HG02763 (cell line): ENCODE data around the gene MAGI2.
"Not testable (repeated sequence)": the region's sequence is repeated elsewhere in the genome, so short reads cannot be mapped to it uniquely, and the experiment has no call there.

Source experiments
- ATAC-seq: cut with Tn5 transposase; IDR thresholded peaks from one replicate; pipeline ENCODE4 v1.9.1; 2021; ENCODE audit warnings: mild to moderate bottlenecking, moderate library complexity; ENCODE audit not compliant: unreplicated experiment

The MAGI2 gene

DNA sequence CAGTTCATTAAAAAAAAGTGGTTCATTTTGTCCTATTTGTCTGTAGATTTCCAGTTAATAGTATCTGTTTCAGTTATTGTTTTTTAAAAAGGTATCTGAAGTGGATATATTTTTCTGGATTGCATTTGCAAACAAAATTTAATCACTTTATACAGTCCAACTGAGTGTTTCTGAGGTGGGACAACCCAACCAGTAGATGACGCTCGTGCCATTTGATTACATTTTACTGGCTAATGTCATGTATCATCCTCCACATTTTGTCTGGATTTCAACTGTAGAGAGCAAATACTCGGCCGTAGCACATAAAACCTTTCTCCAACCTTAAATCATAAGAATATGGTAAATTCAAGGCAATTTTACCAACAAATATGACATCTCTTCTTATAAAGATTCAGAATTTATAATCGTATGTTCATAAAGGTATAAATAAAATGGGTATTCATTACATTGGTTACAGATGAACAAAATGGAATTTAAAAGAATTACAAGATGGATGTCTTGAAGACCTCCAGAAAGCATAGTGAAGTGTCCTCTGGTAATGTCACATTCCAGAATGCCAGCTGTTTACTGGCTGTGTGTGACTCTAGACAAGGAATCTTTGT lies 865.9 kb downstream of the MAGI2 start:
- no peak for ATAC-seq

DNA sequence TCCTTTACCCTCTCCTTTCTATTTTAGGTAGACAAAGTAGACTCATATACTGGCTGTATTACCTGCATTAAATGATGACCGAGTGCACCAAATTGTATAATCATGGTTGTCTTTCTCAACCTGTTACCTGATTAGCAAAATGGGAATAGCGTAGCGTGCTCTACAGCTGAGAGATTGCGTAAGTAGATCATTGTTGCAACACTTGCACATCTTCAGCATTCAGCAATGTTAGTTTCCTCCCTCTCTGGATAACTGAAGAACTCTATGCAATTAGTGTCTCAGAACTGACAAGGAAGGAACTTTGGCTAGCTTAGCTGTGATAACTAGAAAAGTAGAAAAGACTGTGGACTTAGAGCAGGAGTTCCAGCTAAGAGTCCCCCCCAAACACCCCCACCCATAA lies 867.5 kb downstream of the MAGI2 start:
- no peak for ATAC-seq

DNA sequence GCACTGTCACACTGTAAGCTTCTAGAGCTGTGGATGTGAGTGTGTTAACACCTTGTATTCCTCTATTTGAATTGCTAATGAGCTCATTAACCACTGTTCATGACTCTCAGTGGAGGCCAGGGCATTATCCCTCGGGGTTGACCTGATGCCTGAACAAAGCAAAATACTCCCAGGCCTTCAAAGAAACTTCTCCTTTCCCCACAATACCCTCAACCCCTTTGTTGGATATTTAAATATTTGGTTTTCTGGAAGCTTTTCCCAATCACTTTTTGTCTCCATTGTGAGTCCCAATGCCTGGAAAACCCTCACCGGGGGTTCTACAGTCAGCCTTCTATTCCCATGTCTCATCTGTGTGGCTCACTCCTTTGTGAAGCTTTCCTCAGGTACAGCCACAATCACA lies 874.8 kb downstream of the MAGI2 start:
- no peak for ATAC-seq

DNA sequence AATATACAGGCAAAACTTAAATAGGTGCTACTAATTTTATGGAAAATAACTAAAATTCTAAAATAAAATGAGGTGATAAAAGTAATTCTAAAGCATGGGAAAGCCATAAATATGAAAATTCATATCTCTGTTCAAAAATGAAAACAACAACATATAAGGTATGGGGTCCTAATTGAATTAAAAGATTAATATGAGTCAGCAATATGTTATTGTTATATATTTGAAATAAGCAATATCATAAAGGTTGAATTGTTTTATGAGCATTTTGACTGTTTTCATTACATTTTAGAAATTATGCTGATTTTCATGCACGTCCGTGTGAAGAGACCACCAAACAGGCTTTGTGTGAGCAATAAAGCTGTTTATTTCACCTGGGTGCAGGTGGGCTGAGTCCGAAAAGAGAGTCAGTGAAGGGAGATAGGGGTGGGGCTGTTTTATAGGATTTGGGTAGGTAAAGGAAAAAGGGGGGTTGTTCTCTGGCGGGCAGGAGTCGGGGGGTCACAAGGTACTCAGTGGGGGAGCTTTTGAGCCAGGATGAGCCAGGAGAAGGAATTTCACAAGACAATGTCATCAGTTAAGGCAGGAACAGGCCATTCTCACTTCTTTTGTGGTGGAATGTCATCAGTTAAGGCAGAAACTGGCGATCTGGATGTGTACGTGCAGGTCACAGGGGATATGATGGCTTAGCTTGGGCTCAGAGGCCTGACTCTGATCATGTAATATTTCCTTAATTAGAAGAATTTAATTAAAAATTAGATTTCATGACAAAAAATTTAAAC lies 876.1 kb downstream of the MAGI2 start:
- not testable (repeated sequence) for ATAC-seq

DNA sequence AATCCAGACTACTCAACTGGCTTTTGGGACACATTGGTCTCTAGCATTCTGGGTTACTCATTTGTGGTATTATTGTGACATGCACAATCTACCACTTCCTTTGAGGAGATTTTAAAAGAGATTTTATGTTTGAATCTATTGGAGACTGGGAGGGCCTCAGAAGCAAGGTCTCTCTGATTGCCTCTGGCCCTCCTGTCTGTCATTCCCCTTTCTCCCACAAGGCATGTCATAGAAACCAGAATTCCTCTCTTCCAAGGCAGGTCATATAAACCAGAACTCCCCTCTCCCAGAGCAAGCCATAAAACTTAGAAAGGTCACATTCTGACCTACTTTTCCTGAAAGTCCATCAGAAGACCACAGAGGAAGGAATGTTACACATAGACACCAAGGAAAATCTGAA lies 877.2 kb downstream of the MAGI2 start:
- ATAC-seq, result no peak

DNA sequence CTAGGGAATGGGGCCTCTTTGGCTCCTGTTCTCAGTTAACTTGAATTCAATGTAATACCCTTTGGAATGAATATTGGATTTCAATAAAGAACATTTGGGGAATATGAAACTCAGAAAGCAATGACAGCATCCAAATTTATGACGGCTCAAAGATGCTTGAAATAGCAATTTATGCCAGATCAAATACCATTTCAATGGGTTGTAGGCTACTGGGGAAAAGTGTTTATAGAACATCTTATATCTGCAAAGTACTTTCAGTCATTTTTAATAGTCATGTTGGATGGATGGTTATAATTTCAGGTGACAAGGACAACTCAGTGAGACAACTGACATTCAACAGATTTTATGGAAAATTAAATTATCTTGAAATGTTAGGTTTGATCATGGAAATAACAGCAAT lies 882.2 kb downstream of the MAGI2 start:
- ATAC-seq, result no peak

DNA sequence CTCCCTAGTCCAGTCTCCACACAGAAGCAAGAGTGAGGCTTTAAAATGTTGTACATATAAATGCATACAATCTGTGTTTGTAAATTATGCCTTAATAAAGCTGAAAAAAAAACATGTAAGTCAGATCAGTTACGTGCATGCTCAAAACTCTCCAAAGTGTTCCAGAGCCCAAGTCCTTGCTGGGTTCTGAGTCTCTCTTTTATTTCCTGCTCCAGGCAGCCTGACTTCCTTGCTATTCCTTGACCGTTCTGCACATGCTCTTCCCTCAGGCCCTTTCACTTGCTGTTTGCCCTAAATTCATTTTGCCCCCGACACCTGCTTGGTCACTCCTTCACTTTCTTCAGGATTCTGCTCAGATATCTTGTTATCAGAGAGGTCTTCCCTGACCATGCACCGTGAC lies 884.8 kb downstream of the MAGI2 start:
- ATAC-seq, result no peak

DNA sequence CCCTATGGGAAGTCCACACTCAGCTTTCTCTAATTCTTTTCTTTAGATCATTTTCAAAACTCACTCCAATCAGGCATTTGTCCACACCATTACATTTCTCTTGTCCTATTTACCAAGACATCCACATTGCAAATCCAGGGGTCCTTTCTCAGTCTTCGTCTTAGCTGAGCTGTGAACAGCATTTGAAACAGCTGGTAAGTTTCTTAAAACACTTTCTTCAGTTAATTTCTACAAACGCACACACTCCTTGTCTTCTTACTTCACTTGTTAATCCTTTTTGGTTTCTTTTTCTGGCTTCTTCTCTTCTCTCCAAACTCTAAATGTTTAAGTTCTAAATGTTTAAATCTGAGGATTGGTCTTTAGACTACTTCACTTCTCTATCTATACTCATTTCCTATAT lies 885.6 kb downstream of the MAGI2 start:
- no peak for ATAC-seq

DNA sequence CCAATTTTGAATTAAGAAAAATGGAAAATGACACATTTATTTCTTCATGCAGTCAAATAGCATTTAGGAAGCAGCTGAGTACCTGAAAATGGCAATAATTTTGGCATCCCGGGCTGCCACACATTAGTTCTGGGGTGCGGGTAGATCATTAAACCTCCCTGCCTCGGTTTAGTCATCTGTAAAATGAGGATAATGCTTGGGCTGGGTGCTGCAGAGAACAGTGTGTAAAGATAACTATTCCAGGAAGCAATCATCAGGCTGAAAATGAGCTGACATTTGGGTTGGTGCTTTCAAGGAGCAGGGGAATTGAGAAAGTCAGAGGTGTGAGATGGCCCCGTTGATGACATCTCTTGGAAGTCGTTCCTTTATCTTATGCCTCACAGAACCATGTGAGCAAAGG lies 887.7 kb downstream of the MAGI2 start:
- ATAC-seq, result no peak

DNA sequence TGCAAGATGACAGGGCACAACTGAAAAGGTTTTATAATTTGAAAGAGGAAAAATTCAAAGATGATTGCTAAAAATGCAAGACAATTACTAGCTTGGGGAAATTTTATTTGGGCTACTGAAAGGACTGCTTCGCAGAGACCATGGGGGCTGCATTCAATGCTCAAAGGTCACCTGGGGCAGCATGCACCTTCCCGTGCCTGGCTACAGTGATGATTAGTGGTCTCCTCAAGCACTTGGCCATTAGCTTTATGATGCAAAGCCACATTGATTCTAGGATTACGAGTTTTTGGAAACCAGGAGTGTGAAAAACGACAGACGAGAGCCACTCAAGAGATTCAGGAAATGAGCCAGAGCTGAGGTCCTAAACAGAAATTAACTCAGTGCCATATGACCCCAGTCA lies 890.3 kb downstream of the MAGI2 start:
- ATAC-seq, result no peak

DNA sequence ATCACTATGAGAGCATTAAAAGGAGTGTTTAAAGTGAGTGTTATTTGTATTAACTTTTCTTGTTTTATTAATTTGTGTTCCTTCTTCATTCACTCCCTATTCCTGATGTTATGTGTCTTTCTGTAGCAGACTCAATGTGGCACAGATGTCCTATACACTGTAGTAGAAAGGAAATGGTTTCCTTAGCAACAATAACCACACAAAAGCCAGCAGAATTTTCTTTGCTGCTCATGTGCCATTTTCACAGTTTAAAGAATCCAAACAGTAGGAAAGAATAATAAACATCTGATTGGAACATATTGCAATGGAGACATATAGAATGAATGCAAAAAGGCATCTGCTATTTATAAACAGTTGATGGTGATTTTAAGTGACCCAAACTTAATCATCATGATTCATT lies 891.3 kb downstream of the MAGI2 start:
- no peak for ATAC-seq

DNA sequence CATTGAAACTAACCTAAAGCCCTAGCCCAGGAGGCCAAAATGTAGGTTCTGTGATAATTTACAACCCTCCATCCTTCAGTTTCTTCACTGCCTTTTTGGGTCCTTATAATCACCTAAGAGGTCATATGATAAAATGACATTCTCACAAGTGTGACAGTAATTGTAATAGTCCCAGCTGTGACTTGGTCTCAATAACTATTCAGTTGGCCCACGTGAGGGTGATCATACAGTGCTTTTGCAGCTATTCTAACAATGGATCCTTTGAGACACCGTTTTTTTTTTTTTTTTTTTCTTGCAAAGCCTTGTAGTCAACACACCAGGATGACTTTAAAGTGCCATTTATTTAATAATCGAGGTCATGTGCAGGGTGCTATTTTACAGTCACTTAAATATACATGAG lies 894.9 kb downstream of the MAGI2 start:
- ATAC-seq, result no peak

DNA sequence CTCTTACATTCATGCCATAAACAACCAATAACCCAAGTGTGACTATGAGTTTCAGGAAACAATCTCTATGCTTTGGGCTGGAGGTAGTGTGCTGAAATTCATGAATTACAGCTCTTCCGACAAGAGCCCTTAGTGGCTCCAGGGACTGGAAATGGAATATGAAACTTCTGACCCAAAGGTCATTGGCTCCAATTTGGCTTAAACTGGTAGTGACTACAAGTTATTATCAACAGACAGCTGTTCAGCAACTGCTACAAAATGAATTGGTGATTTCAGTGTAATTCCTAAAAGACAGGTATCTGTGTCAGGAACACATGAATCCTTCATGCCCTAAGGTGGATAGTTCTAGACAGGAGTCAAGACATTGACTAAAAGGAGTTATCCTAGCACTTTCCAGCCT lies 909.5 kb downstream of the MAGI2 start:
- ATAC-seq, result no peak

DNA sequence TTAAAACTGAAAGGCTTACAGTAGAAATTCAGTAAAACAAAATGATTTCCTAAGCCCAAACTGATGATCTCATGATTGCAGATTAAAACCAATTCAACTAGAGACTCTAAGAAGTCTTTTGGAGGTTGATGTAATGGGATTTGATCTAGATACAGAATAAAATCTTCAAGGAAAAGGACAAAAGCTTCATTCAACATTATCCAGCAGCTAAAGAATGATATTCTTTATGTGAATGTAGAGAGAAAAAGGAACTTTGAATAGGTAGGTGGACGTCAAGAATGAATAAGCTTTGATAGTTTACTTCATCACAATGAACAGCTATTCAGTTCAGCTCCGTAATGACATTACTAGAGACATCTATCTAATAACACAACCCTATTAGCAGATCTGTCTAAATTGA lies 910.5 kb downstream of the MAGI2 start:
- no peak for ATAC-seq

DNA sequence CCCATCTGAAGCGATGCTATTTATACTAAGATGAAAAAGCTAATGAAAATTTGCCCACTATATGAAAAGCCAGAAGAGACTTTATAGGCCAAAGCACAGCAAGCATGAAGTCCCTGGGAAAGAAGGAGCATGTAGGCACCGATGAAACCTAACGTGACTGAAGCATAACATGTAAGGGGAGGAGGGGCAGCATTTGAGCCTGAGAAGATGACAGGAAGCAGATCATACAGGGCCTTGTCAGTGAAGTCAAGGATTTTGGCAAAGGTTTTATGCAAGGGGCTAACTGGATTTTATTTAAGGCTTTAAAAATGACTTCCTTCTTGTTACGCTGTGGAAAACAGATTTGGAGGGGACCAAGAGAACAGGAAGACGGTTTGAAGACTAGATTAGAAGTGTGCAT lies 910.9 kb downstream of the MAGI2 start:
- ATAC-seq, result no peak

DNA sequence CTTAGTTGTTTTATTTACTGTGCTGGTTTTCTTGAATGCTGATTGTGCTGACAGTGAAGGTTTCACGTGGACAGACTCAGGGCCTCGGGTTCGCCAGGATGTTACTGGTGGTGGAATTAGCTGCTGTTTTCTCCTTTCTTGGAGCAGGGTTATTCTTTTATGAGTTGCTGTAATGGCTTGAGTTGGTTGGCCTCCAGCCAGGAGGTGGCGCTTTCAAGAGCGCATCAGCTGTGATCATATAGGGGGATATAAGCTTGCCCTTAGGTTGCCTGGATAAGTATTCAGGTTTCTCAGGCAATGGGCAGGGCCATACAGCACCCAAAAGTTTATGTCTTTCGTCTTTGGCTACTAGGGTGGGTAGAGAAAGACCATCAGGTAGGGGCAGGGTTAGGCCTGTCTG lies 913.6 kb downstream of the MAGI2 start:
- no peak for ATAC-seq

DNA sequence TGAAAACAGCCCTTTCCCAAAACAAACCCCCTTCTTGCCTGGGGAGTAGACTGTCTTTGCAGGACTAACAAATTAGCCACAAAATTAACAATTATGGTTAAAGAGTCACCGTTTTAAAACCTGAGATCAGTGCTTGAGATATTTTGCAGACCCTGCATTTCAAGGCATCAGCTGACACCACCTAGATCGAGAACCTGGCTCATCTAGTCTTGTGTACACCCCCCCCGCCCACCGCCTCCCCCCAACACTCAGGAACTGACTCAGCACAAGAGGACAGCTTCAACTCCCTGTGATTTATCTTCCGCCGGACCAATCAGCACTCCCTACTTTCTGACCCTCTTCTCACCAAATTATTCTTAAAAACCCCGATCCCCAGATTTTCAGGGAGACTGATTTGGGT lies 917.8 kb downstream of the MAGI2 start:
- ATAC-seq, result no peak

DNA sequence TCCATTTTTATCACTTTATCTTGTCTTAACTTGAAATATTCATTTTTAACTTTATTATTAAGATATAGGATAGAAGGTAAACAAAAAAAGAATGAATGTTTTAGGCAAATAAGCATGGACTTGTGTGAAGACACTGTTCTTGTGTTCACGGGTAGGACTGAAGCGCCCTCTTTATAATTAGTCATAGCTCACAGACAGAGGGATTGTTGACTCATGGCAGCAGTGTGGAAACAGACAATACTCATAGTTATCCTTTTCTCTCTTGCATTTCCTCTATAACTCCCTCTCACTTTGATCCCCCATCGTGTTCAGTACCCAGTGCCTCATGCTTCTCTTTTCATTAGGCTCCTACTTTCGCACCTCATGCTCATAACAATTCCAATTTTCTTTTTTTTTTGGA lies 923.1 kb downstream of the MAGI2 start:
- no peak for ATAC-seq

DNA sequence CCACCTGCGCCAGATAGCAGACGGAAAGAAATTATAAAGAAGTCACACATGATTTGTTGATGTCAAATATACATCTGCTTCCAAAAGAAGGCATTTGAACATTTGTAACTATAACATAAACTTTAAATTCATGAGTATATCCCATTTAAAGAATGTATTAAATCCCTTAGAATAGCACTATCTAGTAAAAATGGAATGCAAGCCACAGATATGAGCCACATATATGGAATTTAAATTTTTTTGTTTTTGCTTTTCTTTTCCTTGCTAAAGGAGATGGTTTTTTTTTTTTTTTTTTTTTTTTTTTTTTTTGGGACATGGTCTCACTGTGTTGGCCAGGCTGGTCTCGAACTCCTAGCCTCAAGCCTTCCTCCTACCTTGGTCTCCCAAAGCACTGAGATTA lies 924.1 kb downstream of the MAGI2 start:
- ATAC-seq, result no peak

DNA sequence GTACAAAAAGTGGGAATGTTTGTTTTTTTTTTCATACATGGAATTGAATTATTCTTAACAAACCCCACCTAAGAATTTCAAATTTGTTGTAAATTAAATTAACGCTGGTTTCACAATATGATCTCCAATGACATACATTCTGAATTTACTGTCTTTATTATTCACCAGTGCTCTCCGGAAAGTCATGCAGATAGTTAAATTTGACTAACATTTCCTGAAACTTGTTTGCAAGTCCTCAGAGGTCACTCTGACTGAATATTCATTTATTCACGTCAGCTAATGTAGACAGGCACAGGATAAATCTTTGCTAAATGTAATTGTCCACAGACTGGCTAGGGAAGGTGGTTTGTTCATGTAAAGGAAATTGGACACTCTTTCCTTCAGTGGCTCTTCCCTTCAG lies 924.5 kb downstream of the MAGI2 start:
- ATAC-seq, result no peak

DNA sequence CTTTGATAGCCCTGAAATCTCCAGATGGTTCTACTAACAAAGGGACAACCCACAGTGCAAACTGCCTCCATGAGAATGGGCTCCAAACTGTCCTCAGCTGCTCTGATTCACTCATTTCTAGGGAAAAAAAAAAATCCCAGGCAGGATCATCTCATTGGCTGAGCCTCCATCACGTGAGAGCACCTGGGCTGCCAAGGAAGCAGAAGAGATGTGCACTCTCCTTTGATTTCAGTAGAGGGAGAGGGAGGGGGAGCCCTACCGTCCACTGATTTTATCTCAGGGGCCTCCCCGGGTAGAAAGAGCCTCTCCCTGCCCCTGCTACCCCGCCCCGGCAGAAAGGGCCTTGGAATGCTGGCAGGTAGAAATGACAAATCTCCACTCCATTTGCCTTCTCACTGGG lies 929.5 kb downstream of the MAGI2 start:
- ATAC-seq, result no peak

DNA sequence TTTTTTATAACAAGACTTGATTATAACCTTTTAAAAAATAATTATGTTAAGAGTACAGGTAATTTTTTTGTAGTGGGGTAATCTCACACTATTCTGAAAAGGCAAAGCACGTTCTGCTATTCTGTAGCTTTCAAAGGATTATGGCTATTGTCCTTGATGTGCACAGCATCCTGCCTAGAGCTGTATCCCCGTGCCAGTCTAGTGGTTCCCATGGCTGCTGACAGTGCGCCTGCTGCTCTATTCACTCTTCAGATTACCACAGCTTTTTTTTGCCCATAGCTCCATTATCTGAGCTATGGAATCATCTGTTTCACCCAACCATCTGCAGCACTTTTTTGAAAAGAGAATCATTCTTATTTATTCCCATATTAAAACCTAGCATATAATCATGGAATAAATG lies 931.5 kb downstream of the MAGI2 start:
- no peak for ATAC-seq

DNA sequence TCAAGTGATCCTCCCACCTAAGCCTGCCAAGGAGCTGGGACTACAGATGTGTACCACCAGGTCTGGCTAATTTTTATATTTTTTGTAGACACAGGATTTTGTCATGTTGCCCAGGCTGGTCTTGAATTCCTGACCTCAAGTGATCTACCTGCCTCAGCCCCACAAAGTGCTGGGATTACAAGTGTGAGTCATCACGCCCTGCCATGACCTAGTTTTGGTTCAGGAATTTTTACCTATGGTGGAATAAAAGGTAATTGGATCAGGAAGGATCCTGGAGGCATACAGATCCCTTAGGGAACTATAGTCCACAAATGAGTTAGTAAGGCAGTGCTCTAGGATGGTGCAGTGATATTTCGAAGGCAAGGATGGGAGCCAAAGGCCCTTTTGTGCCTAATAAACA lies 937.0 kb downstream of the MAGI2 start:
- ATAC-seq, result no peak
